NCI-H446 (cell line): ENCODE results near the gene DTNB.

Experiments
- DNase-seq, 2 experiments: peaks; one replicate each; lab custom pipeline; 2025; lab: John Stamatoyannopoulos, UW

The DTNB gene

GRCh38 chr2:25497229-25497917 is 176.0 kb downstream of the DTNB start:
- DNase-seq, result no peak

- no peak for DNase-seq
Measured at GRCh38 chr2:25494616-25495015, 178.8 kb downstream of the DTNB start.

- DNase-seq, result no peak
Measured at GRCh38 chr2:25493207-25493606, 180.2 kb downstream of the DTNB start.

- no peak for DNase-seq
Measured at GRCh38 chr2:25492726-25493125, 180.7 kb downstream of the DTNB start.

GRCh38 chr2:25491966-25492532 is 181.3 kb downstream of the DTNB start:
- peak in 1 of 2 experiments; percentile 6 for DNase-seq

- no peak for DNase-seq
Measured at GRCh38 chr2:25491003-25491696, 182.2 kb downstream of the DTNB start.

- no peak for DNase-seq
Measured at GRCh38 chr2:25490217-25490616, 183.2 kb downstream of the DTNB start.

- no peak for DNase-seq
Measured at GRCh38 chr2:25489631-25490030, 183.7 kb downstream of the DTNB start.

GRCh38 chr2:25483607-25484266 is 189.6 kb downstream of the DTNB start:
- DNase-seq, result no peak

- no peak for DNase-seq
Measured at GRCh38 chr2:25482341-25482740, 191.0 kb downstream of the DTNB start.

- DNase-seq, result no peak
Measured at GRCh38 chr2:25481381-25482300, 191.7 kb downstream of the DTNB start.

GRCh38 chr2:25480561-25480960 is 192.8 kb downstream of the DTNB start:
- no peak for DNase-seq

GRCh38 chr2:25479761-25480160 is 193.6 kb downstream of the DTNB start:
- no peak for DNase-seq

- no peak for DNase-seq
Measured at GRCh38 chr2:25478736-25479135, 194.6 kb downstream of the DTNB start.

GRCh38 chr2:25473758-25474340 is 199.5 kb downstream of the DTNB start:
- DNase-seq, result peak; percentile 47 to 88

GRCh38 chr2:25473131-25473530 is 200.2 kb downstream of the DTNB start:
- DNase-seq, result no peak

GRCh38 chr2:25470806-25471205 is 202.6 kb downstream of the DTNB start:
- no peak for DNase-seq

GRCh38 chr2:25467743-25468142 is 205.6 kb downstream of the DTNB start:
- no peak for DNase-seq

GRCh38 chr2:25462021-25462420 is 211.4 kb downstream of the DTNB start:
- DNase-seq, result no peak

GRCh38 chr2:25460261-25460905 is 213.0 kb downstream of the DTNB start:
- DNase-seq, result no peak
